GM21423 (cell line): ENCODE results near the gene NOC3L.
A peak's percentile ranks its signal among the peaks of the same experiment; 100 is the strongest.
"Not testable (repeated sequence)": the region's sequence is repeated elsewhere in the genome, so short reads cannot be mapped to it uniquely, and the experiment has no call there.

ENCODE experiments used
- ATAC-seq: cut with Tn5 transposase; IDR thresholded peaks from one replicate; pipeline ENCODE4 v1.9.1; 2021; ENCODE audit warnings: mild to moderate bottlenecking, moderate library complexity; ENCODE audit not compliant: unreplicated experiment

NOC3L gene

GRCh38 chr10:94361171-94361794 lies 1.5 kb downstream of the NOC3L start:
- ATAC-seq = no peak

DNA sequence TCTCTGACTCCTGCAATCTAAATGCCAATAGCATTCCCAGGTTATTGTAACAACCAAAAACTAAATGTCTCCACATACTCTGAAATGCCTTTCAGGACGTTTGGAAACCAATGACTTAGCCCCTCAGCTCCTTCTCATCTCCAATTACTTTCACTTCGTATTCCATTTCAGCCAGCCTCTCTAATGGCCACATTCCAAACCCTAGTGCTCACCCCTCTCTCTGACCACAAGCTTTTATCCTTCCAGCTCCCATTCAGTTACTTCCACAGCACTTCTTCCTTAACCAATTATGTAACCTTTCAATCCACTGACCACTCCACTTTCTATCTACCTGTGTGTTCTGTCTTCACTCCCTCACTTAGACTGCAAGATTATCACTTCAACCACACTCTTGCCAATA lies 4.3 kb downstream of the NOC3L start:
- no peak for ATAC-seq

GRCh38 chr10:94357193-94357592 lies 5.5 kb downstream of the NOC3L start:
- no peak for ATAC-seq

- ATAC-seq = no peak
Observed at GRCh38 chr10:94355841-94356240, 6.9 kb downstream of the NOC3L start.

GRCh38 chr10:94353336-94353735 lies 9.4 kb downstream of the NOC3L start:
- ATAC-seq = no peak

DNA sequence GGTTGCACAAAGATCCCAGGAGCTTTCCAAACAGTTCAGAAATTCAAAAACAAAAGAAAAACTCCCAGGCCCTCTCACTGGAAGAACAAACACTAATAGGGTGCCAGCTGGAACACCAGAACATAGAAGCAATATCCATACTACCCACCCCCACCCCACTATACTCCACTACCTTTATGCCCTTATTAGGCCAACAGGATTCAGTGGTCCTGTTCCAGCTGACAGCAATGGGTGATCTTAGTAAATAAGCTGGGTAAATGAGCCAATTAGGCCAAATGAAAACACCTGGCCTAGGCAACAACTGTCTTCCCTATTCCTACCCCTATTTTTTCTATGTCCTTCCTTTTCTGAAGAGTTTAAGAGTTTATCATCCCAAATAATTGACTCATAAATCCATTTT lies 11.7 kb downstream of the NOC3L start:
- ATAC-seq = no peak

- ATAC-seq = not testable (repeated sequence)
Observed at GRCh38 chr10:94350500-94350899, 12.2 kb downstream of the NOC3L start.

- no peak for ATAC-seq
Observed at GRCh38 chr10:94349327-94349726, 13.4 kb downstream of the NOC3L start.

- peak; percentile 97 for ATAC-seq
Observed at GRCh38 chr10:94344522-94345122, 18.1 kb downstream of the NOC3L start.

DNA sequence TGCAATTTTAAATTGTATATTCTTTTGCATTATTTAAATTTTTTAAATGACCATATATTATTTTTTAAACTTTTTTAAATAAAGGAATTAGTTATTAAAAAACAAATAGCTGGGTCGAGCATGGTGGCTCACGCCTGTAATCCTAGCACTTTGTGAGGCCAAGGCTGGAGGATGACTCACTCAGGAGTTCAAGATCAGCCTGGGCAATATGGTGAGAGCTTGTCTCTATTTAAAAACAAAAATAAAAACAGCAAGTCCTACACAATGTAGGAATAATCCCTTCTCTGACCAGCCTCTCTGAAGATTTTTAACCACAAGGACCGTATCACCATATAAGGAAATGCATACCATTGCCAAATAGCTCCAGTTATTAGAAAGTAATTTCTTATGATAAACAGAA lies 19.6 kb downstream of the NOC3L start:
- ATAC-seq = no peak

GRCh38 chr10:94334857-94335256 lies 27.9 kb downstream of the NOC3L start:
- ATAC-seq = no peak

DNA sequence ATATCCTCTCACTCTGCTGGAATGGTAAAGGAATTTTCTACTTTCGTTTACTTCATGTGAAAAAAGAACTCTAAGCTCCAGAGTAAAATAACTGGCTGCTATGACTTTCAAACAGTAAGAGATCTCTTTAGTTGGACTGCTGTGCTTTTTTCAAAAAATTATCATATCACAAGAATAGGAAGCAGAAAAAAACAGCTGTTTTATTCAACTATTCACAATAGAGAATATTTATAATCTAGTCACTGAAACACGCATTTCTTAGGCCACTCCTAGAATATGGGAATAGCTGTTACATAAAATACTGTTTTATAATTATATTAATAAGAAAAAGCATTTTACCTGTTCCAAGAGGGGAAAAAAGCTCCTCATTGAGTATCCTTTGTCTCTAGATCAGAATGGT lies 29.7 kb downstream of the NOC3L start:
- no peak for ATAC-seq

- no peak for ATAC-seq
Observed at GRCh38 chr10:94328613-94329012, 34.1 kb downstream of the NOC3L start.

- ATAC-seq = no peak
Observed at GRCh38 chr10:94327649-94328048, 35.1 kb downstream of the NOC3L start.

DNA sequence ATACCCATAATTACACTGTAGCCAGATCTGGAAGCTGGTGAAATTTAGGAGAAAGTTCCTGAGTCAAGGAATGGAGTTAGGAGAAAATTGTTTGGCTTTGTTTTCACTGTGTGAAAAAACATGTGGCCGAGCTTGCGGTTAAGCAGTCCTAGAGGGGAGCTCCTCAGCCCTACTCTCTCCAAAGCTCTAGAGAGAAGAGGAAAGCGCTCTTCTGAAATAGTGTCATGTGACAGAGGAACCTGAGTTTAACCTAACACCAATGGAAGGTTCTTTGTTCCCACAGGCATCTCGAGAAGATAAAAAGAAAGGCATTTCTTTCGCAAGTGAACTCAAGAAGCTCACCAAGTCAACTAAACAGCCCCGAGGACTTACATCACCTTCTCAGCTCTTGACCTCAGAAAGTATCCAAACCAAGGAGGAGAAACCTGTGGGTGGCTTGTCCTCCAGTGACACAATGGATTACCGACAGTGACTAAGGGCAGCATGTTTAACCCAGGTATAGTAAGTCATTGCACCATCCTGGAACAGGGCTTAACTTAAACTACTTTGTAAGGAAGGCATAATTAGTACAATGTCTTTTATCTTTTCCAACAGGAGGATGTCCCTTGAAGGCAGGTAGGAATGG lies 38.0 kb downstream of the NOC3L start:
- no peak for ATAC-seq

DNA sequence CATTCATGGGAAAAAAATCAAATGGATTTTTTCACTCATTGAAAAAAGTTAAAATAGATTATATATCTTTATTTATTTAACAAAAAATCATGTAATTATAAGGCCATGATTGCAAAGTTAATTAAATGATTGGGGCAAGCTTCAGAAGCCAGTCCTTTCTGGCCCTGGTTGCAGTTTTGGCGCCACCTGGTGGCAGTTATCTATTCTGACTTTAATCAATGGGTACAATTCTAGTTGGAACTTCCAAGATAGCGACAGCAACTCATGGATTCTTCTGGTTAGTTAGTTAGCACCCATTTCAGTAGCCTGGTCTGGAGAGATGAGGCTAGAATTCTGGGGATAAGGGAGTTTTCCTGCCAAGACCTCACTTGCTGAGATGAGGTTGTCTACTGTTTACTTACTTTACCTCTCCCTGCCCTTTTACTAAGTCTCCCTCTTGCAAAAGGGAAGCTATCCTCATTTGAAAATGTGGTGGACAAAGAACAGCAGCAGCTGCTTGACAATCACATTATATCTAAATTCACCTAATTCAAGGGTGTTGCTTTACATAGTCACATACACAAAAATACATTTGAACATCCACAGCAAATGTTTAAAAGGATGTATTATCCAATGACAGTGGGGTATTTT lies 42.3 kb downstream of the NOC3L start:
- ATAC-seq = no peak

- ATAC-seq = no peak
Observed at GRCh38 chr10:94316560-94316959, 46.2 kb downstream of the NOC3L start.

DNA sequence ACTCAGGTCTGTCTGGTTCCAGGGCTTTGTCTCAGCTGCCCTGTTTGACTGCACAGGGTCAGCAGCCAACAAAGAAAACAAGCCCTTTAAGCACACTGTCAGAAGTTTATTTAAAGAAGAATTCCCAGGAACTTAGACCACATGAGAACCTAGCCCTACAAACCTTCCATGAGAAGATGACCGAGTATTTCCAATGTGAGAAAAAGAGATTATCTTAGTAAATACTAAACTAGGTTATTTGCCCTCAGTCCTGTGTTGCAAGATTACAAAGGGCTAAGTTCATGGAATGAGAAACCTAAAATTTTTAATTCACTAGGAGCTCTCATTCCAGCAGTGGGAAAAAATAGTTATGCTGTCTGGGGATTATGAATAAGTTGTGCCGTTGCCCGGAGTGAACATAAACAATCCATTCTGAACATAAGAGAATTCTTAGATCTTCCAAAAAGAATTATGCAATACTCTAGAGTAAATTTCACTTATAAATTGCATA lies 46.7 kb downstream of the NOC3L start:
- ATAC-seq = no peak

GRCh38 chr10:94315024-94315451 lies 47.7 kb downstream of the NOC3L start:
- no peak for ATAC-seq

GRCh38 chr10:94310369-94310768 lies 52.4 kb downstream of the NOC3L start:
- no peak for ATAC-seq

GRCh38 chr10:94308866-94309265 lies 53.9 kb downstream of the NOC3L start:
- ATAC-seq = no peak
